K562 (cell line): ENCODE results near the gene FAM83D. TPM values are rescaled to one million over a fixed set of nuclear protein-coding genes. Genes with fewer than 3 reads are reported as not detected.

Experiments
- CHD1 ChIP-seq: fragments of 200-600 bp; sonication (generic); IDR thresholded peaks from one replicate; pipeline ENCODE4 v1.6.1; 2012; ENCODE audit warnings: mild to moderate bottlenecking, moderate library complexity, low read length, inconsistent platforms
- CTBP1 ChIP-seq: fragments of 450-650 bp; IDR thresholded peaks from 2 replicates; pipeline ENCODE4 v1.6.1; 2016; ENCODE audit warnings: borderline replicate concordance
- DMBX1 ChIP-seq: fragments of 250-450 bp; sonication (Bioruptor Pico); IDR thresholded peaks from 2 replicates; pipeline ENCODE4 v1.8.0; 2022; ENCODE audit warnings: inconsistent platforms, mild to moderate bottlenecking, moderate library complexity, borderline replicate concordance
- E2F3 ChIP-seq: fragments of 250-450 bp; sonication (Bioruptor Pico); IDR thresholded peaks from 2 replicates; pipeline ENCODE4 v1.4.0; 2020; ENCODE audit warnings: mild to moderate bottlenecking
- HCFC1 ChIP-seq: IDR thresholded peaks from 2 replicates; pipeline ENCODE4 v1.6.1; 2012; ENCODE audit warnings: low read depth, low read length, improper control_type of control experiment
- KAT7 ChIP-seq: sonication (generic); formaldehyde crosslinking; IDR thresholded peaks from 2 replicates; pipeline ENCODE4 v1.8.0; 2022; ENCODE audit warnings: missing genetic modification reagents, mild to moderate bottlenecking, borderline replicate concordance
- NFIC ChIP-seq: fragments of 450-650 bp; IDR thresholded peaks from 2 replicates; pipeline ENCODE4 v1.6.1; 2017; ENCODE audit warnings: mild to moderate bottlenecking, inconsistent platforms
- NR3C1 ChIP-seq: sonication (generic); formaldehyde crosslinking; IDR thresholded peaks from 2 replicates; pipeline ENCODE4 v1.8.1; 2022; ENCODE audit warnings: missing genetic modification reagents
- RBM14 ChIP-seq: fragments of 200-400 bp; formaldehyde crosslinking; IDR thresholded peaks from 2 replicates; pipeline ENCODE4 v1.6.1; 2018; ENCODE audit warnings: low read depth, mild to moderate bottlenecking, low read length, moderate library complexity, borderline replicate concordance; ENCODE audit not compliant: insufficient read depth
- RUNX1 ChIP-seq: sonication (generic); IDR thresholded peaks from 2 replicates; pipeline ENCODE4 v1.6.1; 2016; ENCODE audit warnings: antibody characterized with exemption, low read depth
- SIN3B ChIP-seq: fragments of 450-650 bp; IDR thresholded peaks from 2 replicates; pipeline ENCODE4 v1.6.1; 2017; ENCODE audit warnings: low read depth, mild to moderate bottlenecking, moderate library complexity
- SIX5 ChIP-seq, 2 experiments: IDR thresholded peaks; 2 replicates each; pipeline ENCODE4 v1.6.1; 2011; ENCODE audit warnings: low read length in 2 of 2, borderline replicate concordance in 1 of 2, low read depth in 1 of 2, mild to moderate bottlenecking in 1 of 2, moderate library complexity in 1 of 2; ENCODE audit not compliant: insufficient read depth in 1 of 2
- SUPT5H ChIP-seq: fragments of 450-650 bp; IDR thresholded peaks from 2 replicates; pipeline ENCODE4 v1.6.1; 2016
- U2AF1 ChIP-seq: fragments of 200-400 bp; formaldehyde crosslinking; optimal IDR thresholded peaks from 2 replicates; pipeline ENCODE3; 2017; ENCODE audit warnings: mild to moderate bottlenecking, low read depth, low read length, moderate library complexity
- UBTF ChIP-seq, 2 experiments: IDR thresholded peaks; 2 replicates each; pipeline ENCODE4 v1.6.1; 2012; ENCODE audit warnings: improper control_type of control experiment in 2 of 2, low read depth in 2 of 2, low read length in 2 of 2, borderline replicate concordance in 1 of 2
- ZBTB2 ChIP-seq: fragments of 450-650 bp; IDR thresholded peaks from 2 replicates; pipeline ENCODE4 v1.6.1; 2016; ENCODE audit warnings: antibody characterized with exemption
- ZNF224 ChIP-seq: sonication (generic); formaldehyde crosslinking; IDR thresholded peaks from 2 replicates; pipeline ENCODE4 v1.8.0; 2022; ENCODE audit warnings: mild to moderate bottlenecking, missing genetic modification reagents
- ZNF24 ChIP-seq: fragments of 450-650 bp; IDR thresholded peaks from 2 replicates; pipeline ENCODE4 v1.6.1; 2016
- ZNF76 ChIP-seq: fragments of 250-450 bp; sonication (Bioruptor Pico); IDR thresholded peaks from 2 replicates; pipeline ENCODE4 v1.4.0; 2020; ENCODE audit warnings: mild to moderate bottlenecking, moderate library complexity, borderline replicate concordance
- polyA plus RNA-seq, 8 experiments: library from polyadenylated mRNA; depleted of rRNA in 4 of 8; stranded (reverse) in 5 of 8; unstranded in 3 of 8; fragments of >200 nt; fragmentation: Nextera tagmentation in 2 of 8; fragmentation: Illumina TruSeq in 1 of 8; extraction: Ambion mirVana in 2 of 8; extraction: Trizol in 1 of 8; gene quantifications; 2 replicates each; pipeline versions ENCODE4 v1.2.1 to v1.2.3, GENCODE V29; 2011 to 2014; ENCODE audit warnings: inconsistent platforms in 1 of 8, missing spikeins in 1 of 8
- total RNA-seq, 7 experiments: library from RNA; depleted of rRNA in 6 of 7; stranded (reverse); fragments of >200 nt in 6 of 7; fragmentation: Illumina TruSeq in 2 of 7; extraction: Trizol in 2 of 7; gene quantifications; 2 replicates each; pipeline versions ENCODE4 v1.2.1 to v1.2.3, GENCODE V29; 2011 to 2021; ENCODE audit warnings: low replicate concordance in 1 of 7
- TF ChIP-seq, protein P1 (sequence below): fragments of 450-650 bp; formaldehyde crosslinking; IDR thresholded peaks from 2 replicates; pipeline ENCODE4 v1.4.0; 2022; ENCODE audit warnings: missing genetic modification characterization
- TF ChIP-seq, protein P2 (sequence below): IDR thresholded peaks from 2 replicates; pipeline ENCODE4 v1.6.1; 2012; ENCODE audit warnings: low read depth, low read length, improper control_type of control experiment, borderline replicate concordance

FAM83D gene
- total and polyA plus RNA-seq, 9 of the 15 experiments (the other 6 are each of a cell fraction or from before 2014, with no cell fraction given): 8.2 to 66.1 (median 43.5) TPM

DNA sequence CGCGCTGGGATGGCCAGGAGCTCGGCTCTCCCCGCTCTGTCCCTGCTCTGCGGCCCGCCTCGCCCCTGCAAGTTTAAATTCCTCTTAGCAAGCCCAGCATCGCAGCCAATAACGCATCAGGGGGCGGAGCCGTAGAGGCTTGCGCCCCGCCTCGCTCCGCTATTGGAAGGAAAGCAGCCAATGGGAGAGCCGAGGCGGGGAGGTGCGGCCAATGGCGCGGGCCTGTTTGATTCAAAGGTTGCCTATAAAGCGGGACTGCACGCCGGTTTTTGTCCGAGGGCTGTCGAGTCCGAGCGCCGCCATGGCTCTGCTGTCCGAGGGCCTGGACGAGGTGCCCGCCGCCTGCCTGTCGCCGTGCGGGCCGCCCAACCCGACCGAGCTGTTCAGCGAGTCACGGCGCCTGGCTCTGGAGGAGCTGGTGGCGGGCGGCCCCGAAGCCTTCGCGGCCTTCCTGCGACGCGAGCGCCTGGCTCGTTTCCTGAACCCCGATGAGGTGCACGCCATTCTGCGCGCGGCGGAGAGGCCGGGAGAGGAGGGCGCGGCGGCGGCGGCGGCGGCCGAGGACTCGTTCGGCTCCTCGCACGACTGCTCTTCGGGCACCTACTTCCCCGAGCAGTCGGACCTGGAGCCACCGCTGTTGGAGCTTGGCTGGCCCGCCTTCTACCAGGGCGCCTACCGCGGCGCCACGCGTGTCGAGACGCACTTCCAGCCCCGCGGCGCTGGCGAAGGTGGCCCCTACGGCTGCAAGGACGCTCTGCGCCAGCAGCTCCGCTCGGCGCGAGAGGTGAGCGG, at the start of gene FAM83D (continued):
- TF ChIP-seq, protein P1, sequence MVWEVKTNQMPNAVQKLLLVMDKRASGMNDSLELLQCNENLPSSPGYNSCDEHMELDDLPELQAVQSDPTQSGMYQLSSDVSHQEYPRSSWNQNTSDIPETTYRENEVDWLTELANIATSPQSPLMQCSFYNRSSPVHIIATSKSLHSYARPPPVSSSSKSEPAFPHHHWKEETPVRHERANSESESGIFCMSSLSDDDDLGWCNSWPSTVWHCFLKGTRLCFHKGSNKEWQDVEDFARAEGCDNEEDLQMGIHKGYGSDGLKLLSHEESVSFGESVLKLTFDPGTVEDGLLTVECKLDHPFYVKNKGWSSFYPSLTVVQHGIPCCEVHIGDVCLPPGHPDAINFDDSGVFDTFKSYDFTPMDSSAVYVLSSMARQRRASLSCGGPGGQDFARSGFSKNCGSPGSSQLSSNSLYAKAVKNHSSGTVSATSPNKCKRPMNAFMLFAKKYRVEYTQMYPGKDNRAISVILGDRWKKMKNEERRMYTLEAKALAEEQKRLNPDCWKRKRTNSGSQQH: no peak
- TF ChIP-seq RBM14 (0 out of 2 replicates have a peak, but pooled peaks have one; percentile 73), ZNF24 (peak; percentile 72; the same call in 1 of the 2 replicates), DMBX1 (CRISPR knock-in tag) (no peak), SUPT5H (peak; percentile 96), ZBTB2 (no peak), E2F3 (CRISPR knock-in tag) (peak; percentile 64; the same call in 1 of the 2 replicates), U2AF1 (peak; percentile 85), HCFC1 (0 out of 2 replicates have a peak, but pooled peaks have one; percentile 1), NR3C1 (CRISPR knock-in tag) (peak; percentile 77; the same call in 1 of the 2 replicates), SIN3B (peak; percentile 59), CHD1 (peak; percentile 87), KAT7 (CRISPR knock-in tag) (peak; percentile 90; the same call in 1 of the 2 replicates), SIX5 (IDR thresholded peaks at IDR 0.05; ENCODE audit: borderline replicate concordance in 1 of 2, insufficient read depth in 1 of 2, low read depth in 1 of 2, low read length in 2 of 2) (no peak), UBTF (IDR thresholded peaks at IDR 0.05; ENCODE audit: borderline replicate concordance in 1 of 2, low read depth in 2 of 2, low read length in 2 of 2) (peak in 1 of 2 experiments; percentile 62; a peak in 1 of 4 replicates), ZNF224 (CRISPR knock-in tag) (0 out of 2 replicates have a peak, but pooled peaks have one; percentile 59), CTBP1 (peak; percentile 79), ZNF76 (CRISPR knock-in tag) (peak; percentile 76; the same call in 1 of the 2 replicates), NFIC (peak; percentile 77), RUNX1 (0 out of 2 replicates have a peak, but pooled peaks have one; percentile 49)
- TF ChIP-seq, protein P2, sequence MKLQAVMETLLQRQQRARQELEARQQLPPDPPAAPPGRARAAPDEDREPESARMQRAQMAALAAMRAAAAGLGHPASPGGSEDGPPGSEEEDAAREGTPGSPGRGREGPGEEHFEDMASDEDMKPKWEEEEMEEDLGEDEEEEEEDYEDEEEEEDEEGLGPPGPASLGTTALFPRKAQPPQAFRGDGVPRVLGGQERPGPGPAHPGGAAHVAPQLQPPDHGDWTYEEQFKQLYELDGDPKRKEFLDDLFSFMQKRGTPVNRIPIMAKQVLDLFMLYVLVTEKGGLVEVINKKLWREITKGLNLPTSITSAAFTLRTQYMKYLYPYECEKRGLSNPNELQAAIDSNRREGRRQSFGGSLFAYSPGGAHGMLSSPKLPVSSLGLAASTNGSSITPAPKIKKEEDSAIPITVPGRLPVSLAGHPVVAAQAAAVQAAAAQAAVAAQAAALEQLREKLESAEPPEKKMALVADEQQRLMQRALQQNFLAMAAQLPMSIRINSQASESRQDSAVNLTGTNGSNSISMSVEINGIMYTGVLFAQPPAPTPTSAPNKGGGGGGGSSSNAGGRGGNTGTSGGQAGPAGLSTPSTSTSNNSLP: peak; percentile 41; the same call in 1 of the 2 replicates
